ENCODE results near the gene MAP1A. TPM values are rescaled to one million over a fixed set of nuclear protein-coding genes. Genes with fewer than 3 reads are reported as not detected.
"Not testable (repeated sequence)": the region's sequence is repeated elsewhere in the genome, so short reads cannot be mapped to it uniquely, and the experiment has no call there.

Gene MAP1A
- total RNA-seq, 1 experiment from 2014 or later, result 1.9 TPM

DNA sequence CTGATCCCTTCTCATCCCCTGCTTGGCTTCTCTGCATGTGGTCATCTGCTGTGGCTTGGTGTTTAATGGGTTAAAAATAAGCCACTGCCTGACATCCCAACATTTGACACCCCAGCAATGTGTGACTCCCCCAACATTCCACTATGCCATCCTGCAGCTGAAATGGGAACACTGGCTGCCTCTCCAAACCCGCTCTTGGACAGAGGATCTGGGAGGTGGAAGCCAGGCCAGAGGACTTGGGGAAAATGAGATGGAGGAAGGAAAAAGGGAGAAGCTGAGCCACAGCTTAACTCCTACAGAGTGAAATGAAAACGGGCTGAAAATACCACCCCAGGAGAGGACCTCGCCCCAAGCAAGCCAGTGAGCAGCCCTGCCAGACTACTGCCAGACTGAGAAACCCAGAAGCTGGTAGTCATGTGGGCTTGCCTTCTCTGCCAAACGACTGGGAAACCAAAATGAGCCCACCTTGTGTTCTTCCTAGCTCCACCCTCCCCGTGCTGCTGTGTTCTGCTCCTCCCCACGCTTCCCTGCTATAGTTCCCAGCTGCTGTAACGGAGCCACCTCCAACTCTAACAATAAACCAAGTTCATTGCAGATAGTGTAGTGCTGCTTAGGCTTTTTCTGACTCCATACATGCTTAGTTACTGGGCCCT is 13.7 kb downstream of the MAP1A start:
- Histone ChIP-seq H3K9me3 (ENCODE audit: control insufficient read depth in 1 of 2, insufficient read depth in 1 of 2, low read depth in 1 of 2, low read length in 2 of 2) (no peaks in the 10 kb centered on the region), H3K4me1 (ENCODE audit: control insufficient read depth in 1 of 2, insufficient read depth in 2 of 2, low read length in 2 of 2) (no peaks in the 10 kb centered on the region), H3K4me2 (ENCODE audit: low read length) (no peak overlapping the region), H3K36me3 (ENCODE audit: control insufficient read depth in 1 of 2, insufficient read depth in 2 of 2, low read length in 2 of 2) (peaks cover 2 to 5% of the 10 kb centered on the region in 2 experiments; a peak in 2 of 4 replicates), H2AFZ (ENCODE audit: low read depth, low read length, poor library complexity, severe bottlenecking) (no peak overlapping the region), H3K27me3 (ENCODE audit: insufficient read depth, low read length) (no peaks in the 10 kb centered on the region), H3K9ac (ENCODE audit: low read length) (no peak overlapping the region), H3K79me2 (ENCODE audit: insufficient read depth, low read length) (no peaks in the 10 kb centered on the region), H3K4me3 (replicated peaks in 1 of 2; ENCODE audit: low read depth in 1 of 2, low read length in 2 of 2) (no peak overlapping the region), H4K20me1 (ENCODE audit: insufficient read depth) (no peaks in the 10 kb centered on the region), H3K27ac (ENCODE audit: low read depth, low read length) (no peak overlapping the region), H3K9me2 (ENCODE audit: insufficient read depth) (no peaks in the 10 kb centered on the region)
- no TSS peak for BruUV-seq (replicated peaks)
- TF ChIP-seq POLR2AphosphoS5 (IDR thresholded peaks at IDR 0.05; ENCODE audit: low read depth, low read length) (no peak), CEBPB (IDR thresholded peaks at IDR 0.05; ENCODE audit: low read depth) (no peak), EZH2phosphoT487 (IDR thresholded peaks at IDR 0.05; ENCODE audit: borderline replicate concordance) (no peak), YY1 (IDR thresholded peaks at IDR 0.05; ENCODE audit: extremely low read depth, insufficient replicate concordance, low read depth, low read length) (no peak), JUND (IDR thresholded peaks at IDR 0.05) (no peak), ZNF274 (IDR thresholded peaks at IDR 0.05; ENCODE audit: low read depth, low read length) (no peak), ELF1 (IDR thresholded peaks at IDR 0.05; ENCODE audit: borderline replicate concordance, low read depth) (no peak), REST (IDR thresholded peaks at IDR 0.05; ENCODE audit: low read depth) (no peak), POLR2A (IDR thresholded peaks at IDR 0.05; ENCODE audit: borderline replicate concordance, extremely low read depth, insufficient read depth, insufficient read length) (no peak), EZH2 (IDR thresholded peaks at IDR 0.05) (no peak), ATF3 (IDR thresholded peaks at IDR 0.05) (no peak), CTCF (IDR thresholded peaks at IDR 0.05 in 2 of 3, conservative IDR thresholded peaks at IDR 0.05 in 1 of 3; ENCODE audit: borderline replicate concordance in 1 of 3, insufficient read depth in 1 of 3, low read depth in 2 of 3, low read length in 2 of 3) (no peak)
- TF ChIP-seq, protein P1, sequence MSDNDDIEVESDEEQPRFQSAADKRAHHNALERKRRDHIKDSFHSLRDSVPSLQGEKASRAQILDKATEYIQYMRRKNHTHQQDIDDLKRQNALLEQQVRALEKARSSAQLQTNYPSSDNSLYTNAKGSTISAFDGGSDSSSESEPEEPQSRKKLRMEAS (IDR thresholded peaks at IDR 0.05), result no peak
- ChIA-PET POLR2A (no interaction called here), CTCF (no interaction called here), RAD21 (ENCODE audit: low non-redundant PET in 1 of 2, low total read pairs in 2 of 2, uncharacterized antibody in 2 of 2, unreplicated experiment in 2 of 2) (no interaction called here)
- no peak for DNase-seq (ENCODE audit: low read depth, low spot score)
- intact Hi-C loops (cut with micrococcal nuclease), result no loop called here
- no peak for ATAC-seq

DNA sequence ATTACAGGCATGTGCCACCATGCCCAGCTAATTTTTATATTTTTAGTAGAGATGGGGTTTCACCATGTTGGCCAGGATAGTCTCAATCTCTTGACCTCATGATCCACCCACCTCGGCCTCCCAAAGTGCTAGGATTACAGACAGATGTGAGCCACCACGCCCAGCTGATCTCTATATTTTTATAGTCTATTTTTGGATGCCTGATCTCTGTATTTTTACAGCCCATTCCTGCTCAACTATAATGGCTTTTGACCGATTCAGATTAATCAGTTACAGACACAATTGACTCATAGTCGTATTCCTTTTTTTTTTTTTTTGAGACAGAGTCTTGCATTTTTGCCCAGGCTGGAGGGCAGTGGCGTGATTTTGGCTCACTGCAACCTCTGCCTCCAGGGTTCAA is 15.4 kb downstream of the MAP1A start:
- ATAC-seq; H3K4me3 ChIP-seq (replicated peaks in 1 of 2; ENCODE audit: low read depth in 1 of 2, low read length in 2 of 2); H3K9me2 ChIP-seq (ENCODE audit: insufficient read depth); H3K4me1 ChIP-seq (ENCODE audit: control insufficient read depth in 1 of 2, insufficient read depth in 2 of 2, low read length in 2 of 2); H3K79me2 ChIP-seq (ENCODE audit: insufficient read depth, low read length); H3K9me3 ChIP-seq (ENCODE audit: control insufficient read depth in 1 of 2, insufficient read depth in 1 of 2, low read depth in 1 of 2, low read length in 2 of 2); H3K27me3 ChIP-seq (ENCODE audit: insufficient read depth, low read length); H3K36me3 ChIP-seq (ENCODE audit: control insufficient read depth in 1 of 2, insufficient read depth in 2 of 2, low read length in 2 of 2); H3K9ac ChIP-seq (ENCODE audit: low read length); DNase-seq (ENCODE audit: low read depth, low spot score); H3K27ac ChIP-seq (ENCODE audit: low read depth, low read length); RAD21 ChIA-PET (ENCODE audit: low non-redundant PET in 1 of 2, low total read pairs in 2 of 2, uncharacterized antibody in 2 of 2, unreplicated experiment in 2 of 2); H4K20me1 ChIP-seq (ENCODE audit: insufficient read depth); BruUV-seq (replicated peaks); H2AFZ ChIP-seq (ENCODE audit: low read depth, low read length, poor library complexity, severe bottlenecking); intact Hi-C loops (cut with micrococcal nuclease); H3K4me2 ChIP-seq (ENCODE audit: low read length); POLR2A ChIA-PET; CTCF ChIA-PET: not testable (repeated sequence)
